Middle frontal gyrus (tissue), 1 donor: ENCODE results near the gene CCDC92B.
"Not testable (repeated sequence)": the region's sequence is repeated elsewhere in the genome, so short reads cannot be mapped to it uniquely, and the experiment has no call there.

Experiments
- DNase-seq: peaks from one replicate; pipeline ENCODE4 v3.0.0-alpha.2; 2015; ENCODE audit warnings: low spot score; ENCODE audit errors: extremely low spot score

The CCDC92B gene

GRCh38 chr17:2703606-2704005 lies 45.8 kb downstream of the CCDC92B start:
- DNase-seq: no peak

GRCh38 chr17:2703181-2703580 lies 46.3 kb downstream of the CCDC92B start:
- no peak for DNase-seq

- DNase-seq: no peak
Observed at GRCh38 chr17:2701996-2702741, 47.3 kb downstream of the CCDC92B start.

- no peak for DNase-seq
Observed at GRCh38 chr17:2701161-2701995, 48.1 kb downstream of the CCDC92B start.

- no peak for DNase-seq
Observed at GRCh38 chr17:2700491-2701141, 48.8 kb downstream of the CCDC92B start.

- DNase-seq: no peak
Observed at GRCh38 chr17:2700030-2700490, 49.4 kb downstream of the CCDC92B start.

- not testable (repeated sequence) for DNase-seq
Observed at GRCh38 chr17:2699216-2699805, 50.1 kb downstream of the CCDC92B start.

GRCh38 chr17:2697611-2698162 lies 51.8 kb downstream of the CCDC92B start:
- DNase-seq: no peak

GRCh38 chr17:2695961-2696760 lies 53.3 kb downstream of the CCDC92B start:
- DNase-seq: no peak

- no peak for DNase-seq
Observed at GRCh38 chr17:2695243-2695960, 54.0 kb downstream of the CCDC92B start.

GRCh38 chr17:2694381-2695242 lies 54.8 kb downstream of the CCDC92B start:
- DNase-seq: no peak

- no peak for DNase-seq
Observed at GRCh38 chr17:2693561-2694380, 55.7 kb downstream of the CCDC92B start.

GRCh38 chr17:2692781-2693135 lies 56.7 kb downstream of the CCDC92B start:
- DNase-seq: no peak

GRCh38 chr17:2691965-2692780 lies 57.3 kb downstream of the CCDC92B start:
- DNase-seq: no peak

- DNase-seq: no peak
Observed at GRCh38 chr17:2691069-2691871, 58.2 kb downstream of the CCDC92B start.
